H9 (cell line): ENCODE measurements around the gene DNAI2. TPM values are rescaled to one million over a fixed set of nuclear protein-coding genes. Genes with fewer than 3 reads are reported as not detected.

Experiments
- DNase-seq: peaks from one replicate; pipeline ENCODE4 v3.0.0-alpha.2; 2017
- H2AFZ ChIP-seq: one replicate; pipeline ENCODE4 v1.6.1; 2013; ENCODE audit warnings: mild to moderate bottlenecking, low read length, control low read depth, moderate library complexity
- H2AK5ac ChIP-seq: 2 replicates; pipeline ENCODE4 v1.6.1; 2013; ENCODE audit warnings: low read length, control low read depth, mixed read lengths; ENCODE audit not compliant: insufficient read length
- H2BK120ac ChIP-seq: one replicate; pipeline ENCODE4 v1.6.1; 2013; ENCODE audit warnings: low read depth, mild to moderate bottlenecking, low read length, control low read depth, inconsistent platforms; ENCODE audit not compliant: poor library complexity, severe bottlenecking
- H2BK12ac ChIP-seq: 2 replicates; pipeline ENCODE4 v1.6.1; 2013; ENCODE audit warnings: low read length, control low read depth, mixed read lengths, low read depth; ENCODE audit not compliant: insufficient read length
- H2BK15ac ChIP-seq: 2 replicates; pipeline ENCODE4 v1.6.1; 2013; ENCODE audit warnings: low read depth, low read length, control low read depth
- H2BK20ac ChIP-seq: one replicate; pipeline ENCODE4 v1.6.1; 2013; ENCODE audit warnings: low read depth, mild to moderate bottlenecking, low read length, control low read depth, inconsistent platforms; ENCODE audit not compliant: poor library complexity, severe bottlenecking
- H2BK5ac ChIP-seq: 2 replicates; pipeline ENCODE4 v1.6.1; 2013; ENCODE audit warnings: low read length, control low read depth, mixed read lengths; ENCODE audit not compliant: insufficient read length
- H3K14ac ChIP-seq: 2 replicates; pipeline ENCODE4 v1.6.1; 2013; ENCODE audit warnings: low read length, control low read depth; ENCODE audit not compliant: insufficient read depth
- H3K18ac ChIP-seq: 2 replicates; pipeline ENCODE4 v1.6.1; 2013; ENCODE audit warnings: low read depth, mild to moderate bottlenecking, mixed read lengths, low read length, control low read depth; ENCODE audit not compliant: insufficient read length
- H3K23ac ChIP-seq: 2 replicates; pipeline ENCODE4 v1.6.1; 2013; ENCODE audit warnings: low read length, control low read depth, mixed read lengths, low read depth; ENCODE audit not compliant: insufficient read length
- H3K23me2 ChIP-seq: 2 replicates; pipeline ENCODE4 v1.6.1; 2013; ENCODE audit warnings: low read depth, mild to moderate bottlenecking, mixed read lengths, low read length, control low read depth; ENCODE audit not compliant: insufficient read length, poor library complexity, severe bottlenecking
- H3K27ac ChIP-seq: 2 replicates; pipeline ENCODE4 v1.5.1; 2013; ENCODE audit warnings: low read length, control low read depth, mixed read lengths, low read depth; ENCODE audit not compliant: insufficient read length
- H3K27me3 ChIP-seq: 2 replicates; pipeline ENCODE4 v1.6.1; 2013; ENCODE audit warnings: low read length, control low read depth, inconsistent platforms; ENCODE audit not compliant: insufficient read depth
- H3K4ac ChIP-seq: 2 replicates; pipeline ENCODE4 v1.6.1; 2013; ENCODE audit warnings: low read depth, mild to moderate bottlenecking, control low read depth, inconsistent platforms, low read length, moderate library complexity
- H3K4me1 ChIP-seq: 2 replicates; pipeline ENCODE4 v1.6.1; 2013; ENCODE audit warnings: low read length, control low read depth, inconsistent platforms; ENCODE audit not compliant: insufficient read depth
- H3K4me2 ChIP-seq: 2 replicates; pipeline ENCODE4 v1.6.1; 2013; ENCODE audit warnings: low read length, control low read depth, mixed read lengths; ENCODE audit not compliant: insufficient read length, insufficient read depth
- H3K56ac ChIP-seq: 2 replicates; pipeline ENCODE4 v1.6.1; 2013; ENCODE audit warnings: low read depth, mild to moderate bottlenecking, mixed read lengths, low read length, control low read depth; ENCODE audit not compliant: insufficient read length
- H3K79me1 ChIP-seq: 2 replicates; pipeline ENCODE4 v1.6.1; 2013; ENCODE audit warnings: low read depth, mild to moderate bottlenecking, moderate library complexity, low read length, control low read depth, inconsistent platforms; ENCODE audit not compliant: insufficient read depth, poor library complexity, severe bottlenecking
- H3K79me2 ChIP-seq: 2 replicates; pipeline ENCODE4 v1.6.1; 2013; ENCODE audit warnings: low read length, control low read depth, inconsistent platforms; ENCODE audit not compliant: insufficient read depth
- H3K9ac ChIP-seq: 2 replicates; pipeline ENCODE4 v1.6.1; 2013; ENCODE audit warnings: low read length, control low read depth, mixed read lengths; ENCODE audit not compliant: insufficient read length; ENCODE audit errors: extremely low read depth
- H3K9me3 ChIP-seq: one replicate; pipeline ENCODE4 v1.6.1; 2013; ENCODE audit warnings: low read depth, low read length, inconsistent platforms; ENCODE audit not compliant: control insufficient read depth
- H3T11ph ChIP-seq: one replicate; pipeline ENCODE4 v1.6.1; 2013; ENCODE audit warnings: mild to moderate bottlenecking, low read length, control low read depth, inconsistent platforms
- H4K20me1 ChIP-seq: one replicate; pipeline ENCODE4 v1.6.1; 2013; ENCODE audit not compliant: control insufficient read depth, insufficient read length, insufficient read depth
- H4K5ac ChIP-seq: 2 replicates; pipeline ENCODE4 v1.6.1; 2013; ENCODE audit warnings: low read depth, mild to moderate bottlenecking, mixed read lengths, low read length, control low read depth; ENCODE audit not compliant: insufficient read length
- H4K8ac ChIP-seq: replicated peaks from 2 replicates; pipeline ENCODE4 v1.6.1; 2013; ENCODE audit warnings: low read length, control low read depth, mixed read lengths, low read depth; ENCODE audit not compliant: insufficient read length
- H4K91ac ChIP-seq: 2 replicates; pipeline ENCODE4 v1.6.1; 2013; ENCODE audit warnings: low read depth, mild to moderate bottlenecking, moderate library complexity, mixed read lengths, low read length, control low read depth; ENCODE audit not compliant: insufficient read length
- H3K27ac Mint-ChIP-seq, 3 experiments: 2 replicates in 2 of 3; 3 replicates in 1 of 3; pipeline ENCODE4 v1.8.0; 2020 to 2021; ENCODE audit warnings: mixed read lengths in 3 of 3, mild to moderate bottlenecking in 1 of 3, moderate library complexity in 1 of 3
- H3K27me3 Mint-ChIP-seq: 2 replicates; pipeline ENCODE4 v1.8.0; 2021; ENCODE audit warnings: low read depth, mild to moderate bottlenecking, moderate library complexity, mixed read lengths
- H3K36me3 Mint-ChIP-seq, 3 experiments: 2 replicates in 2 of 3; 3 replicates in 1 of 3; pipeline ENCODE4 v1.8.0; 2020 to 2021; ENCODE audit warnings: low read depth in 3 of 3, mixed read lengths in 3 of 3; ENCODE audit not compliant: insufficient read depth in 1 of 3
- H3K4me1 Mint-ChIP-seq, 2 experiments: 2 replicates each; pipeline ENCODE4 v1.8.0; 2020; ENCODE audit warnings: mixed read lengths in 2 of 2
- H3K4me3 Mint-ChIP-seq, 2 experiments: 2 replicates in 1 of 2; 3 replicates in 1 of 2; pipeline ENCODE4 v1.8.0; 2020 to 2021; ENCODE audit warnings: mild to moderate bottlenecking in 2 of 2, mixed read lengths in 2 of 2, moderate library complexity in 1 of 2
- H3K9me3 Mint-ChIP-seq, 2 experiments: 2 replicates in 1 of 2; 3 replicates in 1 of 2; pipeline ENCODE4 v1.8.0; 2020; ENCODE audit warnings: mild to moderate bottlenecking in 2 of 2, mixed read lengths in 2 of 2, moderate library complexity in 1 of 2
- CTCF ChIP-seq: fragments of 200-600 bp; sonication (generic); conservative IDR thresholded peaks from 3 replicates; pipeline ENCODE4 v1.8.0; 2021; ENCODE audit warnings: antibody characterized with exemption, mild to moderate bottlenecking
- WGBS: extraction: QIAGEN DNeasy Blood & Tissue Kit; methylation state at CpG from one replicate; pipeline ENCODE4 v1.1.7; 2013; ENCODE audit warnings: missing lambda C conversion rate, low lambda C conversion rate, mixed read lengths; ENCODE audit not compliant: insufficient read length; ENCODE audit errors: extremely low coverage; 5-methylcytosine and 5-hydroxymethylcytosine counted together
- total RNA-seq: library from RNA; stranded (reverse); gene quantifications from 2 replicates; pipeline ENCODE4 v1.2.1, GENCODE V29; 2021

DNAI2 gene
- total RNA-seq, 1 experiment from 2014 or later, result not detected

DNA sequence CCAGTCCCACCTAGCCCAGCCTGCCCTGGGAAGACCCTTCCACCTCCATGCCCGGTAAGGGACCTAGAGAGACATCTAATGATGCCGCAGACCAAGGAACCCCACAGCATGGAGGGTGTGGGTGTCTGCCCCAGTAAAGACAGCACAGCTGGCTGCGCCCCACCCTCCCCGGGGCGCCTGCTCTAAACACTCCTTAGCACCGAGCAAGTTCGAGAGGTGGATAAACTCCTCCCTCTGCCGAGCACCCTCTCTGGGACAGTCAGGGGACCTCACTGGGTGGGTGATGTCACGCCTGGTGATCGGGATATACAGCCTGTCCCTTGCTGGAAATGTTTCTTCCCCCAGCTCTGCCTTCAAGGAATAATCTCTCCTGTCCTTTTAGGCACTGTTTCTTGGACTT is 16.7 kb upstream of the DNAI2 start:
- Histone ChIP-seq H3T11ph (no peak overlapping the region), H3K27me3 (no peaks in the 10 kb centered on the region), H3K9ac (no peak overlapping the region), H4K91ac (no peak overlapping the region), H2AK5ac (no peak overlapping the region), H3K4me1 (peaks cover 4% of the 10 kb centered on the region; the same call in 1 of the 2 replicates), H3K79me1 (no peaks in the 10 kb centered on the region), H3K4ac (no peak overlapping the region), H2AFZ (no peak overlapping the region), H3K23me2 (peaks cover 3% of the 10 kb centered on the region), H2BK120ac (no peak overlapping the region), H2BK12ac (no peak overlapping the region), H2BK20ac (no peak overlapping the region), H3K18ac (no peak overlapping the region), H3K79me2 (no peaks in the 10 kb centered on the region), H2BK5ac (no peak overlapping the region), H3K9me3 (no peaks in the 10 kb centered on the region), H3K4me2 (no peak overlapping the region), H3K27ac (no peak overlapping the region), H3K23ac (no peak overlapping the region), H3K56ac (no peak overlapping the region), H4K8ac (no peak overlapping the region), H3K14ac (no peak overlapping the region), H4K20me1 (no peaks in the 10 kb centered on the region), H2BK15ac (no peak overlapping the region), H4K5ac (no peak overlapping the region)
- peaks cover 0 to 4% (median 0%) of the 10 kb centered on the region in 3 experiments; a peak in 1 of 7 replicates for H3K36me3 Mint-ChIP-seq
- H3K27me3 Mint-ChIP-seq, result peaks cover 18% of the 10 kb centered on the region
- H3K4me3 Mint-ChIP-seq, result no peak overlapping the region
- no peak for TF ChIP-seq CTCF
- no peaks in the 10 kb centered on the region for H3K9me3 Mint-ChIP-seq
- peaks cover 18 to 23% of the 10 kb centered on the region in 2 experiments for H3K4me1 Mint-ChIP-seq
- no CpG with 5 or more reads among the region's 10 CpGs for WGBS
- DNase-seq, result no peak
- H3K27ac Mint-ChIP-seq, result no peak overlapping the region
